Trophoblast cell (in vitro differentiated cells and primary cell): Measurements from ENCODE around the gene CSMD2.
"Not testable (repeated sequence)": the region's sequence is repeated elsewhere in the genome, so short reads cannot be mapped to it uniquely, and the experiment has no call there.

Source experiments
- DNase-seq, 2 donors: peaks; one replicate each; pipeline ENCODE4 v3.0.0-alpha.2; 2016
- H2AFZ ChIP-seq: 2 replicates; pipeline ENCODE4 v1.6.1; 2013; ENCODE audit warnings: low read length, moderate library complexity, mild to moderate bottlenecking; ENCODE audit not compliant: insufficient read depth, poor library complexity
- H2AK5ac ChIP-seq: 2 replicates; pipeline ENCODE4 v1.6.1; 2013; ENCODE audit warnings: mild to moderate bottlenecking, low read length
- H2BK120ac ChIP-seq: 2 replicates; pipeline ENCODE4 v1.6.1; 2013; ENCODE audit warnings: low read length, mild to moderate bottlenecking, moderate library complexity; ENCODE audit not compliant: insufficient read depth, poor library complexity
- H2BK12ac ChIP-seq: 2 replicates; pipeline ENCODE4 v1.6.1; 2013; ENCODE audit warnings: mild to moderate bottlenecking, low read length, moderate library complexity
- H2BK5ac ChIP-seq: 2 replicates; pipeline ENCODE4 v1.6.1; 2013; ENCODE audit warnings: low read length, low read depth, moderate library complexity, mild to moderate bottlenecking; ENCODE audit not compliant: poor library complexity
- H3K14ac ChIP-seq: 2 replicates; pipeline ENCODE4 v1.6.1; 2013; ENCODE audit warnings: mild to moderate bottlenecking, low read length
- H3K18ac ChIP-seq: 2 replicates; pipeline ENCODE4 v1.6.1; 2013; ENCODE audit warnings: mild to moderate bottlenecking, low read length
- H3K23ac ChIP-seq: 2 replicates; pipeline ENCODE4 v1.6.1; 2013; ENCODE audit warnings: low read length
- H3K27ac ChIP-seq: 2 replicates; pipeline ENCODE4 v1.5.1; 2013; ENCODE audit warnings: low read depth, mild to moderate bottlenecking, inconsistent platforms, low read length, moderate library complexity
- H3K27me3 ChIP-seq: 2 replicates; pipeline ENCODE4 v1.6.1; 2013; ENCODE audit warnings: inconsistent platforms, mild to moderate bottlenecking, low read length, moderate library complexity; ENCODE audit not compliant: insufficient read depth
- H3K36me3 ChIP-seq, 2 experiments: 1 replicate in 1 of 2; 2 replicates in 1 of 2; pipeline ENCODE4 v1.6.1; 2013; ENCODE audit warnings: low read length in 2 of 2, mild to moderate bottlenecking in 2 of 2, moderate library complexity in 1 of 2; ENCODE audit not compliant: insufficient read depth in 2 of 2, control insufficient read depth in 1 of 2
- H3K4ac ChIP-seq: 2 replicates; pipeline ENCODE4 v1.6.1; 2013; ENCODE audit warnings: low read depth, mild to moderate bottlenecking, low read length, moderate library complexity
- H3K4me1 ChIP-seq, 2 experiments: 1 replicate in 1 of 2; 2 replicates in 1 of 2; pipeline ENCODE4 v1.6.1; 2013; ENCODE audit warnings: low read length in 2 of 2, mild to moderate bottlenecking in 2 of 2, moderate library complexity in 1 of 2; ENCODE audit not compliant: insufficient read depth in 2 of 2, control insufficient read depth in 1 of 2
- H3K4me2 ChIP-seq: 2 replicates; pipeline ENCODE4 v1.6.1; 2013; ENCODE audit warnings: inconsistent platforms, mild to moderate bottlenecking, low read length, moderate library complexity
- H3K4me3 ChIP-seq: 2 replicates; pipeline ENCODE4 v1.5.1; 2013; ENCODE audit warnings: mild to moderate bottlenecking, low read depth, low read length, inconsistent platforms
- H3K79me1 ChIP-seq: one replicate; pipeline ENCODE4 v1.6.1; 2013; ENCODE audit warnings: low read length
- H3K79me2 ChIP-seq: 2 replicates; pipeline ENCODE4 v1.6.1; 2013; ENCODE audit warnings: low read length, mild to moderate bottlenecking; ENCODE audit not compliant: control insufficient read depth, insufficient read depth, poor library complexity
- H3K9ac ChIP-seq: 2 replicates; pipeline ENCODE4 v1.6.1; 2013; ENCODE audit warnings: mild to moderate bottlenecking, low read length
- H3K9me3 ChIP-seq: 2 replicates; pipeline ENCODE4 v1.6.1; 2013; ENCODE audit warnings: low read depth, mild to moderate bottlenecking, control low read depth, inconsistent platforms, low read length; ENCODE audit not compliant: insufficient read depth
- H4K12ac ChIP-seq: 2 replicates; pipeline ENCODE4 v1.6.1; 2013; ENCODE audit warnings: low read depth, mild to moderate bottlenecking, low read length, moderate library complexity
- H4K8ac ChIP-seq: 2 replicates; pipeline ENCODE4 v1.6.1; 2013; ENCODE audit warnings: low read depth, mild to moderate bottlenecking, low read length, moderate library complexity
- H4K91ac ChIP-seq: one replicate; pipeline ENCODE4 v1.6.1; 2013; ENCODE audit warnings: low read depth, mild to moderate bottlenecking, low read length, moderate library complexity
- WGBS: extraction: QIAGEN DNeasy Blood & Tissue Kit; methylation state at CpG from one replicate; pipeline ENCODE4 v1.1.7; 2013; ENCODE audit warnings: missing lambda C conversion rate; ENCODE audit not compliant: insufficient read length, insufficient coverage; ENCODE audit errors: extremely low coverage; 5-methylcytosine and 5-hydroxymethylcytosine counted together

Gene CSMD2

GRCh38 chr1:34018285-34018684, 146.7 kb downstream of the CSMD2 start:
- H3K4me2 ChIP-seq = no peak overlapping the region
- no peak overlapping the region for H3K14ac ChIP-seq
- H2AFZ ChIP-seq = no peak overlapping the region
- no peaks in the 10 kb centered on the region for H3K9me3 ChIP-seq
- H3K9ac ChIP-seq = no peak overlapping the region
- no peak overlapping the region for H3K23ac ChIP-seq
- no peak overlapping the region for H2BK120ac ChIP-seq
- H3K18ac ChIP-seq = no peak overlapping the region
- no peaks in the 10 kb centered on the region for H3K79me2 ChIP-seq
- no peak for DNase-seq
- no peaks in the 10 kb centered on the region for H3K27me3 ChIP-seq
- H2BK12ac ChIP-seq = no peak overlapping the region
- no peak overlapping the region for H2AK5ac ChIP-seq
- no CpG with 5 or more reads among the region's 2 CpGs for WGBS
- H2BK5ac ChIP-seq = no peak overlapping the region
- no peaks in the 10 kb centered on the region for H3K79me1 ChIP-seq
- no peak overlapping the region for H3K27ac ChIP-seq
- no peak overlapping the region for H4K91ac ChIP-seq
- no peaks in the 10 kb centered on the region for H3K4me1 ChIP-seq
- H4K12ac ChIP-seq = no peak overlapping the region
- no peak overlapping the region for H3K4ac ChIP-seq
- no peaks in the 10 kb centered on the region for H3K36me3 ChIP-seq
- H3K4me3 ChIP-seq = no peak overlapping the region
- H4K8ac ChIP-seq = no peak overlapping the region

- not testable (repeated sequence) for H3K4me2 ChIP-seq, H3K4me3 ChIP-seq, H3K27me3 ChIP-seq, H3K23ac ChIP-seq, H3K9me3 ChIP-seq, DNase-seq, H3K9ac ChIP-seq, H3K79me1 ChIP-seq, H3K18ac ChIP-seq, H3K79me2 ChIP-seq, H2BK120ac ChIP-seq, H2BK5ac ChIP-seq, H2AFZ ChIP-seq, H3K27ac ChIP-seq, H3K4ac ChIP-seq, H3K4me1 ChIP-seq, H3K14ac ChIP-seq, H4K12ac ChIP-seq, H4K91ac ChIP-seq, H2AK5ac ChIP-seq, H3K36me3 ChIP-seq, H4K8ac ChIP-seq, H2BK12ac ChIP-seq
- no CpG with 5 or more reads among the region's 3 CpGs for WGBS
Observed at GRCh38 chr1:34016281-34016680, 148.7 kb downstream of the CSMD2 start.

DNA sequence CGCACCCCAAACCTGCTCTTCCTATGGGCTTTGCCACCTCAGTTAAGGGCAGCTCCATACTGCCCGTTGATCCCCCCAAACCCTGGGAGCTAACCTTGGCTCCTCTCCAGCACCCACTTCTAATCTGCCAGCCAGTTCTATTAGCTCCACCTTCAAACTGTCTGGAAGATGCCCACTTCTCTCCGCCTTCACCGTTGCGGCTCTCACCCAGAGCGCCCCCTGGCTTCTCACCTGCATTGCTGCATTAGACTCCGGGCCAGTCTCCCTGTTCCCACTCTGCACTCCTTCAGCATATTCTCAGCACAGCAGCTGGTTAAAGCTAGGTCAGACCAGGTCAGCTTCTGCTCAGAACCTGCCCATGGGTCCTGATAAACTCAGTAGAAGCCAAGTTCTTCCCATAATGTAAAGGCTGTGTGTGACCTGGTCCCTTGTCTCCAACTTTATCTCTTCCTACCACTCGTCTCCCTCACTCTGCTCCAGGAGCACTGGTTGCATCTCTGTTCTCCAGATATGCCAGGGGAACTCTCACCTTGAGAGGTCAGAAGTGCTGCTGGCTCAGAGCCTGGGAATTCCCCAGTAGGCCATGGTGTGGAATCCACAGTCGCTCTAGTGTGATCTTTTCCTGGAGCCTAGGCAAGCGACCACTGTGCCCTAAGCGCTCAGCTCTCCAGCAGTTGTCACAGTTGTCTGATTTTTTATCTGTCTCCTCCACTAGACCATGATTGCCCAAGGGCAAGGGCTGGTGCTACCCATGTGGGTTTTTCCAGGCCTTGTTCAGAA, 150.9 kb downstream of the CSMD2 start:
- H4K12ac ChIP-seq = no peak overlapping the region
- H3K4me1 ChIP-seq = no peaks in the 10 kb centered on the region
- H4K91ac ChIP-seq = no peak overlapping the region
- no peak overlapping the region for H2AFZ ChIP-seq
- no peak overlapping the region for H3K4me3 ChIP-seq
- no peaks in the 10 kb centered on the region for H3K79me1 ChIP-seq
- H4K8ac ChIP-seq = no peak overlapping the region
- H2BK12ac ChIP-seq = no peak overlapping the region
- H3K27me3 ChIP-seq = no peaks in the 10 kb centered on the region
- no peaks in the 10 kb centered on the region for H3K9me3 ChIP-seq
- no peak overlapping the region for H3K23ac ChIP-seq
- no peak overlapping the region for H2BK120ac ChIP-seq
- no peak overlapping the region for H3K4ac ChIP-seq
- no peaks in the 10 kb centered on the region for H3K36me3 ChIP-seq
- H3K9ac ChIP-seq = no peak overlapping the region
- no peak overlapping the region for H3K18ac ChIP-seq
- no peaks in the 10 kb centered on the region for H3K79me2 ChIP-seq
- H2BK5ac ChIP-seq = no peak overlapping the region
- H2AK5ac ChIP-seq = no peak overlapping the region
- DNase-seq = peak in 1 of 2 donors; percentile 24
- H3K27ac ChIP-seq = no peak overlapping the region
- no peak overlapping the region for H3K14ac ChIP-seq
- H3K4me2 ChIP-seq = no peak overlapping the region
- WGBS = no CpG with 5 or more reads among the region's 11 CpGs

DNA sequence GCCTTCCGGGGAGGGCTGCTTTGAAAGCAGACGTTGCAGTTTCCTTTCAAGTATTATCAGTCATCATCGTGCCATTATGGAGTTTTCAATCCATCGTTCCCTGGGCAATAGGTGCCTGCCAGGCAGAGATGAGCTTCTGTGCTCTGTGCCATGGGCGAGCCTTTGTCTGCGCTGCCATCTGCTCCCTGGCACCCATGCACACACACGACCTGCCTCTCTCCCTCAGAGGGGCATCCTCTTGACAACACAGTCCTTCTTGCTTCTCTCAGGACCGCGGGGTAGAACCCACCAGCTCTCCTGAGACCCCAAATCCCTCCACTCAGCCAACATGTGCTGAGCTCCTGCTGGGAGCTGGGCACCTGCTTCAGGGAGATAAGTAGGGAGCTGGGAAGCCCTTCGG, 151.9 kb downstream of the CSMD2 start:
- Histone ChIP-seq H3K4me2 (no peak overlapping the region), H3K4me1 (no peaks in the 10 kb centered on the region)
- no CpG with 5 or more reads among the region's 10 CpGs for WGBS

More for the DNA sequence above, 151.9 kb downstream of the CSMD2 start:
- Histone ChIP-seq H3K18ac (no peak overlapping the region), H3K14ac (no peak overlapping the region), H3K27me3 (no peaks in the 10 kb centered on the region), H2BK12ac (no peak overlapping the region), H2AFZ (no peak overlapping the region), H2BK5ac (no peak overlapping the region), H3K79me2 (no peaks in the 10 kb centered on the region), H3K36me3 (no peaks in the 10 kb centered on the region), H3K23ac (no peak overlapping the region), H4K8ac (no peak overlapping the region), H4K12ac (no peak overlapping the region), H3K4ac (no peak overlapping the region), H3K9me3 (no peaks in the 10 kb centered on the region), H3K4me3 (no peak overlapping the region), H2AK5ac (no peak overlapping the region), H3K79me1 (no peaks in the 10 kb centered on the region), H3K9ac (no peak overlapping the region), H3K27ac (no peak overlapping the region), H4K91ac (no peak overlapping the region), H2BK120ac (no peak overlapping the region)
- DNase-seq = no peak
